Measurements from ENCODE around the gene GCNA.
A peak's percentile ranks its signal among the peaks of the same experiment; 100 is the strongest.

GCNA gene

GRCh38 chrX:71616672-71617529, 38.7 kb downstream of the GCNA start:
- DNase-seq: no peak

GRCh38 chrX:71617742-71618141, 39.5 kb downstream of the GCNA start:
- no peak for DNase-seq

- peak; percentile 68 for DNase-seq
Measured at GRCh38 chrX:71618303-71618721, 40.1 kb downstream of the GCNA start, which contains the start of gene CXCR3. Gene CXCR3 (minus strand): TSS chrX:71618511. CDS start chrX:71618449, 62 bp downstream.

GRCh38 chrX:71618787-71619186, 40.5 kb downstream of the GCNA start:
- no peak for DNase-seq

GRCh38 chrX:71619193-71619592, 41.0 kb downstream of the GCNA start:
- DNase-seq: no peak

GRCh38 chrX:71619986-71620385, 41.7 kb downstream of the GCNA start:
- DNase-seq: no peak

GRCh38 chrX:71621603-71622002, 43.4 kb downstream of the GCNA start:
- DNase-seq: no peak

- DNase-seq: no peak
Measured at GRCh38 chrX:71622032-71622575, 43.9 kb downstream of the GCNA start.

GRCh38 chrX:71622576-71623450, 44.6 kb downstream of the GCNA start:
- no peak for DNase-seq

GRCh38 chrX:71623714-71624113, 45.5 kb downstream of the GCNA start:
- DNase-seq: no peak

- DNase-seq: no peak
Measured at GRCh38 chrX:71625471-71625870, 47.2 kb downstream of the GCNA start.

- no peak for DNase-seq
Measured at GRCh38 chrX:71626576-71626975, 48.3 kb downstream of the GCNA start.

GRCh38 chrX:71627588-71628404, 49.6 kb downstream of the GCNA start:
- DNase-seq: no peak

- DNase-seq: no peak
Measured at GRCh38 chrX:71629467-71629866, 51.2 kb downstream of the GCNA start.

GRCh38 chrX:71632923-71633657, 54.9 kb downstream of the GCNA start:
- DNase-seq: no peak

- no peak for DNase-seq
Measured at GRCh38 chrX:71634366-71634765, 56.1 kb downstream of the GCNA start.

- DNase-seq: no peak
Measured at GRCh38 chrX:71636438-71637252, 58.4 kb downstream of the GCNA start.

- DNase-seq: no peak
Measured at GRCh38 chrX:71637253-71637618, 59.0 kb downstream of the GCNA start.

- no peak for DNase-seq
Measured at GRCh38 chrX:71637848-71638247, 59.6 kb downstream of the GCNA start.

- DNase-seq: no peak
Measured at GRCh38 chrX:71638409-71638808, 60.2 kb downstream of the GCNA start.

GRCh38 chrX:71640002-71640401, 61.8 kb downstream of the GCNA start:
- no peak for DNase-seq
